K562 (cell line): ENCODE measurements around the gene RBBP5. TPM values are rescaled to one million over a fixed set of nuclear protein-coding genes. Genes with fewer than 3 reads are reported as not detected.

Experiments
- ATAC-seq: fragments of 200-7000 bp; cut with Tn5 transposase; 3 replicates; pipeline ENCODE4 v1.9.1; 2020; ENCODE audit warnings: moderate library complexity
- BruUV-seq: library from RNA; stranded (reverse); fragments of 400-500 nt; replicated peaks from 2 replicates; lab custom pipeline; 2021; lab: Mats Ljungman, UMichigan
- CTCF ChIA-PET: fragments of 300-600 bp; formaldehyde crosslinking; extraction: SDS; loops from one replicate; lab custom pipeline; 2021; ENCODE audit warnings: low intra/inter-chr PET ratio; lab: Yijun Ruan, JAX
- POLR2A ChIA-PET: fragments of 300-600, 350-650 bp; sonication (Branson Sonifier 250); formaldehyde crosslinking; extraction: SDS; loops from one replicate; lab custom pipeline; 2021; ENCODE audit warnings: antibody characterized with exemption, inconsistent platforms; lab: Yijun Ruan, JAX
- DNase-seq, 4 experiments: peaks; one replicate each; pipeline versions ENCODE4 v3.0.0 to v3.0.0-alpha.2; 2011 to 2018; ENCODE audit warnings: low spot score in 3 of 4, mixed read lengths in 3 of 4; ENCODE audit errors: extremely low read depth in 1 of 4
- FAIRE-seq: peaks from 2 replicates; lab custom pipeline; 2011; peaks lifted over from hg19 to GRCh38; lab: Jason Lieb, UNC
- H2AFZ ChIP-seq: 2 replicates; pipeline ENCODE4 v1.6.0; 2011; ENCODE audit warnings: low read depth, low read length, control low read depth, inconsistent platforms
- H3K27ac ChIP-seq: fragments of 200-600 bp; 3 replicates; pipeline ENCODE4 v1.8.0; 2011; ENCODE audit warnings: low read depth, mild to moderate bottlenecking, control low read depth, inconsistent platforms, low read length, moderate library complexity, mixed read lengths; ENCODE audit errors: extremely low read depth
- H3K27me3 ChIP-seq, 2 experiments: fragments of 300-600 bp in 1 of 2; 2 replicates in 1 of 2; 3 replicates in 1 of 2; pipeline versions ENCODE4 v1.6.0 to v1.8.0; 2011; ENCODE audit warnings: inconsistent platforms in 2 of 2, low read length in 2 of 2, mild to moderate bottlenecking in 1 of 2, mixed read lengths in 1 of 2, moderate library complexity in 1 of 2; ENCODE audit not compliant: control insufficient read depth in 2 of 2, insufficient read depth in 2 of 2
- H3K36me3 ChIP-seq: fragments of 300-600 bp; 3 replicates; pipeline ENCODE4 v1.8.0; 2011; ENCODE audit warnings: mild to moderate bottlenecking, low read length, inconsistent platforms; ENCODE audit not compliant: control insufficient read depth, insufficient read depth
- H3K4me1 ChIP-seq, 2 experiments: fragments of 200-600 bp in 1 of 2; replicated peaks in 1 of 2; 2 replicates in 1 of 2; 3 replicates in 1 of 2; pipeline versions ENCODE4 v1.5.1 to v1.8.0; 2011; ENCODE audit warnings: inconsistent platforms in 2 of 2, low read length in 2 of 2, mild to moderate bottlenecking in 1 of 2, mixed read lengths in 1 of 2, moderate library complexity in 1 of 2; ENCODE audit not compliant: control insufficient read depth in 2 of 2, insufficient read depth in 2 of 2
- H3K4me2 ChIP-seq: 2 replicates; pipeline ENCODE4 v1.6.1; 2011; ENCODE audit warnings: low read length, control low read depth, inconsistent platforms, mixed read lengths; ENCODE audit not compliant: insufficient read depth
- H3K4me3 ChIP-seq: fragments of 200-600 bp; sonication (generic), shearing (Covaris generic); 2 replicates; pipeline ENCODE4 v1.5.1; 2016; ENCODE audit warnings: control low read depth, inconsistent platforms
- H3K79me2 ChIP-seq: fragments of 200-600 bp; 3 replicates; pipeline ENCODE4 v1.8.0; 2011; ENCODE audit warnings: low read length, inconsistent platforms; ENCODE audit not compliant: control insufficient read depth, insufficient read depth
- H3K9ac ChIP-seq, 2 experiments: 2 replicates each; pipeline versions ENCODE4 v1.6.0 to v1.6.1; 2011; ENCODE audit warnings: low read depth in 2 of 2, low read length in 2 of 2, control low read depth in 1 of 2, inconsistent platforms in 1 of 2, mild to moderate bottlenecking in 1 of 2, mixed read lengths in 1 of 2; ENCODE audit not compliant: insufficient read depth in 1 of 2
- H3K9me1 ChIP-seq: one replicate; pipeline ENCODE4 v1.6.0; 2011; ENCODE audit warnings: inconsistent platforms, mild to moderate bottlenecking, low read length, moderate library complexity; ENCODE audit not compliant: control insufficient read depth, insufficient read depth
- H3K9me3 ChIP-seq: replicated peaks from 2 replicates; pipeline ENCODE4 v1.5.1; 2011; ENCODE audit warnings: low read depth, low read length, inconsistent platforms; ENCODE audit not compliant: control insufficient read depth, insufficient read depth
- H4K20me1 ChIP-seq: replicated peaks from 2 replicates; pipeline ENCODE4 v1.6.1; 2011; ENCODE audit warnings: low read length, inconsistent platforms, mixed read lengths; ENCODE audit not compliant: control insufficient read depth, insufficient read depth
- BRF1 ChIP-seq: IDR thresholded peaks from 3 replicates; pipeline ENCODE4 v1.6.1; 2011; ENCODE audit warnings: borderline replicate concordance, mild to moderate bottlenecking; ENCODE audit not compliant: insufficient read length; ENCODE audit errors: extremely low read depth
- EP300 ChIP-seq: IDR thresholded peaks from 2 replicates; pipeline ENCODE4 v1.6.1; 2012; ENCODE audit warnings: low read length, improper control_type of control experiment
- HEY1 ChIP-seq: fragments of 250-450 bp; sonication (Bioruptor Pico); IDR thresholded peaks from 2 replicates; pipeline ENCODE4 v1.5.0; 2020; ENCODE audit warnings: mild to moderate bottlenecking, moderate library complexity, borderline replicate concordance
- KAT8 ChIP-seq: fragments of 450-650 bp; IDR thresholded peaks from 2 replicates; pipeline ENCODE4 v1.6.1; 2016; ENCODE audit warnings: low read depth, mild to moderate bottlenecking
- MTA3 ChIP-seq: fragments of 450-650 bp; formaldehyde crosslinking; IDR thresholded peaks from 2 replicates; pipeline ENCODE4 v1.6.1; 2017; ENCODE audit warnings: mild to moderate bottlenecking, borderline replicate concordance
- MYNN ChIP-seq, 2 experiments: sonication (generic); formaldehyde crosslinking in 1 of 2; IDR thresholded peaks; 2 replicates each; pipeline versions ENCODE4 v1.5.0 to v1.6.1; 2016 to 2020; ENCODE audit warnings: antibody characterized with exemption in 1 of 2, missing genetic modification reagents in 1 of 2
- U2AF2 ChIP-seq: fragments of 200-400 bp; formaldehyde crosslinking; optimal IDR thresholded peaks from 2 replicates; pipeline ENCODE3; 2017; ENCODE audit warnings: low read depth, mild to moderate bottlenecking, low read length
- WHSC1 ChIP-seq: IDR thresholded peaks from one replicate; pipeline ENCODE4 v1.6.1; 2012; ENCODE audit warnings: low read length, control low read depth, inconsistent platforms
- ZNF146 ChIP-seq: IDR thresholded peaks from one replicate; pipeline ENCODE4 v1.6.1; 2018; ENCODE audit warnings: missing compliant biosample characterization; ENCODE audit not compliant: unreplicated experiment
- ZNF253 ChIP-seq: fragments of 250-450 bp; sonication (Bioruptor Pico); conservative IDR thresholded peaks from 2 replicates; pipeline ENCODE4 v1.6.1; 2021; ENCODE audit warnings: mild to moderate bottlenecking
- ZNF785 ChIP-seq: fragments of 250-450 bp; sonication (Bioruptor Pico); IDR thresholded peaks from 2 replicates; pipeline ENCODE4 v1.4.0; 2020; ENCODE audit warnings: mild to moderate bottlenecking
- in situ Hi-C: fragments of 300-500 bp; cut with MboI; formaldehyde crosslinking; loops from 4 replicates; pipeline ENCODE4 v1.15.0; 2018; ENCODE audit warnings: inconsistent platforms, mixed read lengths
- intact Hi-C: fragments of 100-400 bp; cut with micrococcal nuclease; formaldehyde crosslinking; loops from 2 replicates; pipeline ENCODE4 v1.14.2; 2022
- polyA plus RNA-seq, 8 experiments: library from polyadenylated mRNA; depleted of rRNA in 4 of 8; stranded (reverse) in 5 of 8; unstranded in 3 of 8; fragments of >200 nt; fragmentation: Nextera tagmentation in 2 of 8; fragmentation: Illumina TruSeq in 1 of 8; extraction: Ambion mirVana in 2 of 8; extraction: Trizol in 1 of 8; gene quantifications; 2 replicates each; pipeline versions ENCODE4 v1.2.1 to v1.2.3, GENCODE V29; 2011 to 2014; ENCODE audit warnings: inconsistent platforms in 1 of 8, missing spikeins in 1 of 8
- total RNA-seq, 7 experiments: library from RNA; depleted of rRNA in 6 of 7; stranded (reverse); fragments of >200 nt in 6 of 7; fragmentation: Illumina TruSeq in 2 of 7; extraction: Trizol in 2 of 7; gene quantifications; 2 replicates each; pipeline versions ENCODE4 v1.2.1 to v1.2.3, GENCODE V29; 2011 to 2021; ENCODE audit warnings: low replicate concordance in 1 of 7

RBBP5 gene
- total and polyA plus RNA-seq, 9 of the 15 experiments (the other 6 are each of a cell fraction or from before 2014, with no cell fraction given) = 17.2 to 37.4 (median 28.4) TPM

- H3K4me2 ChIP-seq = no peak overlapping the region
- no TSS peak for BruUV-seq
- H3K4me1 ChIP-seq = no peaks in the 10 kb centered on the region
- H3K4me3 ChIP-seq = no peak overlapping the region
- FAIRE-seq = no peak
- H2AFZ ChIP-seq = no peak overlapping the region
- no peak for ATAC-seq
- no peak overlapping the region for H3K27ac ChIP-seq
- POLR2A ChIA-PET = interaction anchor here (1.4 to 1.7 kb wide), 3 partner anchors 11 to 23 kb away, joined by 4 read pairs; partner anchors contain the start of gene RBBP5
- H4K20me1 ChIP-seq = no peaks in the 10 kb centered on the region
- TF ChIP-seq BRF1 = no peak
- TF ChIP-seq HEY1 = no peak
- TF ChIP-seq MTA3 = no peak
- TF ChIP-seq U2AF2 = no peak
- TF ChIP-seq ZNF146 = no peak
- no peak for TF ChIP-seq KAT8
- TF ChIP-seq WHSC1 = no peak
- TF ChIP-seq ZNF785 (CRISPR knock-in tag) = no peak
- TF ChIP-seq ZNF253 (CRISPR knock-in tag) = no peak
- no peak for TF ChIP-seq EP300
- no peak for TF ChIP-seq MYNN (IDR thresholded peaks at IDR 0.05)
- no peak for TF ChIP-seq MYNN (CRISPR knock-in tag; IDR thresholded peaks at IDR 0.05)
- DNase-seq = no peak
- in situ Hi-C loops = no loop called here
- peaks cover 95% of the 10 kb centered on the region for H3K36me3 ChIP-seq
- H3K9me3 ChIP-seq = no peaks in the 10 kb centered on the region
- H3K79me2 ChIP-seq = no peaks in the 10 kb centered on the region
- H3K9me1 ChIP-seq = no peaks in the 10 kb centered on the region
- CTCF ChIA-PET = no interaction called here
- no peak overlapping the region for H3K9ac ChIP-seq
- intact Hi-C loops = no loop called here
- H3K27me3 ChIP-seq = no peaks in the 10 kb centered on the region
These were observed 23.5 kb downstream of the RBBP5 start for GRCh38 chr1:205098242-205098641.
